DMS 273 treated with DMSO at 0.1 percent for 48 hours (cell line): Measurements from ENCODE around the gene RUFY1.
"Not testable (repeated sequence)": the region's sequence is repeated elsewhere in the genome, so short reads cannot be mapped to it uniquely, and the experiment has no call there.

Experiments
- DNase-seq: peaks from one replicate; lab custom pipeline; 2025; lab: John Stamatoyannopoulos, UW

RUFY1 gene

GRCh38 chr5:179542170-179542569 lies 8.2 kb upstream of the RUFY1 start:
- no peak for DNase-seq

GRCh38 chr5:179543275-179543674 lies 7.1 kb upstream of the RUFY1 start:
- DNase-seq: not testable (repeated sequence)

- no peak for DNase-seq
These were observed 2.7 kb downstream of the RUFY1 start for GRCh38 chr5:179553006-179553405.

DNA sequence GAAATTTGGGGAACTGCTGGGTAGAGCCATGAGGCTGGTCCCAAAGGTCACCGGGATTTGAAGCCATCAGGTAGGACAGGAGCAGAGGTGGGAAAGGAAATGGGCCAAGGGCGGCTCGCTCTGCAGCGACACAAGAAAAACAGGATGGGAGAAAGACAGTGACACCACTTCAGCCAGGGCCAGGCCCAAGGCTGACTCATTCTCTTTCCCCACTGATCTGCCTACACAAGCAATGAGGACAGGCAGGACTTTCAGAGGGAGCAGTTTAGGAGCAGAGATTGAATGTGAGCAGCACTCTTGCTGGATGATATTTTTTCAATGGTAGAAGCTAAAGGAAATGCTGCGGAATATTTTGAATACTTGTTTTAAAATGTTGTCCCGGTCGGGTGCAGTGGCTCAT lies 3.5 kb downstream of the RUFY1 start:
- no peak for DNase-seq

DNA sequence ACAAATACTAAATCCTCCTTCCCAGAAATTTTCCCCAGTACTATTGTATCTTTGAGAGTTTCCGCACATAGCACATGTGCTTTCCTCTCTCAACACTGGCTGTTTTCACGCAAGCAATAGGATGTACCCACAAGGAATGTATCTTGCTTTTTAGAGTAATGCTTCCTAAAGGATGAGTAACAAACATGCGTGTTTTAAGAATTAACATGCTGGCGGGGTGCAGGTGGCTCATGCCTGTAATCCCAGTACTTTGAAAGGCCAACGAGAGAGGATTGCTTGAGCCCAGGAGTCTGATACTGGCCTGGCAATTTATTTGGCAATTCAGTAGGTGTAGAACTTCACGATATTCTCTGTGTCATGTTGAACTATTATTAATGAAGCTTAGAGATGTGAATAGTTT lies 4.6 kb downstream of the RUFY1 start:
- no peak for DNase-seq

GRCh38 chr5:179558261-179558799 lies 8.0 kb downstream of the RUFY1 start:
- DNase-seq: not testable (repeated sequence)

GRCh38 chr5:179558932-179559283 lies 8.6 kb downstream of the RUFY1 start:
- no peak for DNase-seq

DNA sequence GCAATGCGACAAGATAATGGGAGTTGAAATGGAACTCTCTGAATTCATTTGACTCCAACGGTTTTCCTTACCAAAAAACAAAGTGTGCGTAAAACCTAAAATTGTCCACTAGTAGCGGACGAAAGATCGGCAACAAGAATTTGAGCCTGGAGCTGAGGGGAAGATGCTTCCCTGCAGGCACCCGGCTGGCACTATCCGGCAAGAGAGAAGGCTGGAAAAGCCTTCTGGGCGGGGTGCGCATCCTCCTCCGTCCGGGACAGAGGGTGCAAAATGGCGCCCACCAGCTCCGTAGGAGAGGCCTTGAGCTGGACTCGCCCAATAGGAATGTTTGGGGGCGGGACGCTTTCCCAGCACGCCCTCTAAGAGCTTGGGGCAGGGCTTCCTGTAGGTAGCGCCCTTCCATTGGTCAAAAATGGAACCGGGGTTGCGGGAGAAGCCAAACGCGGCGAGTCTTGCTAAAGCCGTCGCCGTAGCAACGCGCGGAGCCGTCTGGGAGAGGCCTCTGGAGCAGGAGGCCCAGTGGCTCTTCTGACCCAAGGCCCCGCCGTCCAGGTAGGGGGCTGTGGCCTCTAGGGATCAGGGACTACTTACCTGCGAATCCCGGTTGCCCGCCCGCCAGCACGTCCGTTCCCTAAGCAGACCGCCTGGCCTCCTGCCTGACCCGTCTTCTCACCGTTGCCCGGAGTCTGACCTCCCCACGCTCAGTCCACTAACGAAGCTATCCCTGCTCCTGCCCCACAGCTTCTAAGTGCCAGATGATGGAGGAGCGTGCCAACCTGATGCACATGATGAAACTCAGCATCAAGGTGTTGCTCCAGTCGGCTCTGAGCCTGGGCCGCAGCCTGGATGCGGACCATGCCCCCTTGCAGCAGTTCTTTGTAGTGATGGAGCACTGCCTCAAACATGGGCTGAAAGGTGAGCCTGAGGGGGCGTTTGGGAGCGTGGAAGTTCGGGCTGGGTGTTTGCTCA lies 9.2 kb downstream of the RUFY1 start:
- peak; percentile 94 for DNase-seq

DNA sequence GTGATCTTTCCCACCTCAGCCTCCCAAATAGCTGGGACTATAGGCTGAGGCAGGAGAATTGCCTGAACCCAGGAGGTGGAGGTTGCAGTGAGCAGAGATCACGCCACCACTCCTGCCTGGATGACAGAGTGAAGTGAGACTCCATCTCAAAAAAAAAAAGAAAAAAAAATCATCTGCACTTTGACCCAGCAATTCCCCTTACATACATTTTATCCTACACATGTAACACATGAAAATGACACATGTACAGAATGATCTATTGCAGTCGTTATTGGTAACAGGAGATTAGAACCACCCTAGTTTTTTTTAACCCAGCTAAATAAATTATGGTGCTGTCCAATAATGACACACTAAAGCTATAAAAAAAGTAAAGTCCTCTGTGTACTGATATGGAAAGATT lies 14.2 kb downstream of the RUFY1 start:
- DNase-seq: no peak

DNA sequence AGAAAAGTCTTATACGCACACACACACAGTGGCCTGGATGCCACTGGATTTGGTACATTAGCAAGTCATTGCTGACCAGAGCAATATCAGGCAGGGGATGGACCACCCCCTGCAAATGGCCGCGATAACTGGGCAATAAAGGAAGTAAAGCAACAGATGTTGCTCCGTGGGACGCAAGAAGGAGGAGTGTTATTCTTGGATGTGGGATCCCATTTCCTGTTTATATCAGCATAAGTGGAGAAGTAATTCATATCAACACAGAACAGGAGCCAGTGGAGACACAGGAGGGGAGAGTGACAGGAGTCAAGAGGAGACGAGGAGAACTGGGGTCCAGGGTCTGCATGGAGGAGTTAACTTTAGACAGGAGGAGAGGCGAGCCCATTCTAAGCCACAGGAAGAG lies 18.4 kb downstream of the RUFY1 start:
- no peak for DNase-seq

GRCh38 chr5:179572386-179572785 lies 22.0 kb downstream of the RUFY1 start:
- no peak for DNase-seq

DNA sequence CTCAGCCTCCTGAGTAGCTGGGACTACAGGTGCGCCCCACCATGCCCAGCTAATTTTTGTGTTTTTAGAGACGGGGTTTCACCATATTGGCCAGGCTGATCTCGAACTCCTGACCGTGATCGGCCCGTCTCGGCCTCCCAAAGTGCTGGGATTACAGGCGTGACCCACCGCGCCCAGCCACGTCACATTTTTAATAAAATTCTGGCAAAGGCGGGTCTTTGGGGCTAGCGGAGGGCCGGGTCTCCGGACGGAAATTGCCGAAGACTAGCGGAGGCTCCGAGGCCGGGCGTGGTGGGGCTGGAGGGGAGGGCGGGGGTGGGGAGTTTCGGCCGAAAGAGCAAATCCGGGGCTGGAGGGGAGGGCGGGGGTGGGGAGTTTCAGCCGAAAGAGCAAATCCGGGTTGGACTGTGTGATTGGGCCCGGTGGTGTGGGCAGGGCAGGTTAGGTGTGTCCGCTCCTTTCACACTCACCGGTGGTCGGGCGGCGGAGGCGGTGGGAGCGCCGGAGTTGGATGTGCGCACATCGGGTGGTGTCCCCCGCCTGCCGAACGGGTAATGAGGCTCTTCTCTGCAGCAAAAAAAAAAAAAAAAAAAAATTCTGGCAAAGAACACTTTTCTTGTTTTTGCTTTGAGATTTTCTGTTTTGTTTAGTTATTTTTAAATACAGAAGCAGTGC lies 27.1 kb downstream of the RUFY1 start:
- no peak for DNase-seq

DNA sequence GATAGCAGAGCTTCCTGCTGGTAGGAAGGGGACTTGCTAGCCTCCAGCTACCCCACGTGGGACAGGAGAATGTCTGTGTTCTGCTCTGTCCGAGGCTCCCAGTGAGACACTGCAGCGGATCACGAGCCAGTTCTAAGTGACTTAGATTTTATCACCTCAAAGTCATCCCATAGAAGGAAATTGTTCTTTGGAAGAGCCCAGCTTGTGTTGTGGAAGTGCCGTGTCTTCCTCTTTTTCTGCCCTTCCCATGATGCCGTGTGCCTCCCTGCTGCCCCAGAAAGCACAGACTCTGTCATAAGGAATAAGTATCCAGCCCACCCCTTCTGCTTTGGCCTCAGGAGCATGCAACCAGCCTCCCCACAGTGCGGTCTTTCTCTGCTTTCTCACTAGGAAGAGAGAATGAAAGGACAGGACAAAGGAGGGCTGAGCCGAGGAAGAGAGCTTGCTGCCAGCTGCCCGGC lies 35.6 kb downstream of the RUFY1 start:
- no peak for DNase-seq

DNA sequence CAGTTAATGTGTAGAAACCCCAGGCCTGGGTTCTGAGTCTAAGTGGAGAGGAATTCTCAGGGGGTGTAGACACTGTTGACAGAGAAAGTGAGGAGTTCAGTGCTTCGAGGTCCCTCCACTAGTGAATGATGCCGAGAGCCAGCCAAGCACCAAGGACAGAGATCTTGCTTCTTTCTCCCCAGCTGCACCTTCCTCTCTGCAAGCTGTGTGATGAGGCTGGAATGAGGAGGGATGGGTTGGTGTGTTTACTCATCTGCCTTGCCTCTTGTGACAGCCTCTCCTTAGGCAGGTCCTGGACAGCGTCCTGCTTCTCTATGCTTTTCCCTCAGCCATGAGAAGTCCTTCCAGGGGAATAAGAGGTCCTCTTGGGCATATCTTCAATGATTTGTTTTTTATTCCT lies 37.8 kb downstream of the RUFY1 start:
- no peak for DNase-seq

- DNase-seq: no peak
These were observed 45.6 kb downstream of the RUFY1 start for GRCh38 chr5:179595916-179596315.

GRCh38 chr5:179596421-179596820 lies 46.1 kb downstream of the RUFY1 start:
- no peak for DNase-seq

DNA sequence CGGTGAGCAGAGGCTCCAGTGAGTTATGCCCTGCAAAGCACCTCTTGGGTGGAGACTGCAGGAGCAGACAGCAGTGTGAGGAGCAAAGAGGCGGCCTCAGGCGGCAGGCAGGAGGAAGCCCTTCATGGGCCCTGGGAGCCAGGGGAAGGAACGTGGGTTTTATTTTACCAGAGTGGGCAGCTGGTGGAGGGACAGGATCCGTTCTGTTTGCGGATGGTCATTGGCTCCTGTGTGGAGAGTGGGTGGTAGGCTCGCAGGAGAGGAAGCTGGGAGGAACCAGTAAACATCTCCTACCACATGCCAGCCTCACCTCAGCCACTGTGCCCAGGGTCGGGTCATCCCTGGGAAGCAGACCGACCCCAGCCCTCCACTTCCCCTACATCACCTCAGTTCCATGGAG lies 48.7 kb downstream of the RUFY1 start:
- DNase-seq: no peak

- no peak for DNase-seq
These were observed 49.2 kb downstream of the RUFY1 start for GRCh38 chr5:179599566-179599965.

DNA sequence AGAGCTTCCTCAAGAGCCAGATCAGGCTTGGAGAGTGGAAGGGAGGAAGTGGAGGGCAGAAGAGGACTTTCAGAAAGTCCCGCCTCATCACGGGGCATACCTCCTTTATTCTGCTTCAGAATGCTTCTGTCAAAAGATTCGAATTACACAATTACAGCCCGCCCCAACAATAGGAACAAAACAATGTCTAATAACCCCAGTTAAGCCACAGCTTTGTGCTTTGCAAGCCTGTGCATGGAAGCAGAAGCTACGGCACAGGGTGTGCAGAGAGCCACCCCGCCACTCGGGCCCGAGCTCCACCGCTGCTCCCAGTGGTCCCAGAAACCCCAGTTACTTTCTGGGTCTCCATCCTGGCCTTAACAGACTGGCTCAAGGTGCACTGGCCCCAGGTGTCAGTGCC lies 49.6 kb downstream of the RUFY1 start:
- no peak for DNase-seq

GRCh38 chr5:179601871-179602625 lies 51.7 kb downstream of the RUFY1 start:
- no peak for DNase-seq

DNA sequence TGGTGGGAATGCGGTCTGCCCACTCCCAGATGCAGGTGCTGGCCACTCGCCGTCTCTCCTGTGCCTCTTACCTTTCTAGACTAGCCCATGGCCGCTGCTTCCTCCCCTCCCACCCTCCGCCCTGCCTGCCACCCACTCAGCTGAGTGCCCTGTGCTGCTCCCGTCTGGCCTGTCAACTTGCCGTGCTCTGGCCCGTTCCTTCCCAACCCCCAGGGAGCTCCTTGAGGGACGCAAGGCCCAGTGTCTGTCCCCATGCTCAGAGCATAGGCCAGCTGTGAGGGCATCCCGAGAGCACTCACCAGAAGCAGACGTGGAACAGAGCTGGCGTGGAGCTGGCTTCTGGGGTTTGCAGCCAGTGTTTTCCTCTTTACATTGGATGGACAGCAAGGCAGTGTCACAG lies 53.0 kb downstream of the RUFY1 start:
- DNase-seq: no peak
